ENCODE results near the gene ICE1. TPM values are rescaled to one million over a fixed set of nuclear protein-coding genes. Genes with fewer than 3 reads are reported as not detected.
"Not testable (repeated sequence)": the region's sequence is repeated elsewhere in the genome, so short reads cannot be mapped to it uniquely, and the experiment has no call there.

The ICE1 gene
- total RNA-seq, 1 donor from 2014 or later, result 17.5 TPM

DNA sequence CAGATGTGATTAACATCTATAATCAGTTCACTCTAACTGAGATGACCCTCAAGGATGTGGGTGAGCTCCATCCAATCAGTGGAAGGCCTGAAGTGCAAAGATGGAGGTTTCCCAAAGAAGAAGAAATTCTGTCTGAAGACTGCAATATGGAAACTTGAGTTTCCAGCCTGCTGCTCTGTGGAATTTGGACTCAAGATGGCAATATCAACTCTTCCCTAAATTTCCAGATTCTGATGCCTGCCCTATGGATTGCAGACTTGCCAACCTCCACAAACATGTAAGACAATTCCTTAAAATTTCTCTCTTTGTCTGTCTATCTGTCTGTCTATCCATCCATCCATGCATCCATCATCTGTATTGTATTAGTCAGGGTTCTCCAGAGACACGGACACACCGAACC is 85.9 kb downstream of the ICE1 start:
- no peaks in the 10 kb centered on the region for H3K4me1 ChIP-seq
- H3K36me3 ChIP-seq, result no peaks in the 10 kb centered on the region
- peaks cover 16% of the 10 kb centered on the region for H3K9me3 ChIP-seq (replicated peaks)
- TF ChIP-seq, protein P1, sequence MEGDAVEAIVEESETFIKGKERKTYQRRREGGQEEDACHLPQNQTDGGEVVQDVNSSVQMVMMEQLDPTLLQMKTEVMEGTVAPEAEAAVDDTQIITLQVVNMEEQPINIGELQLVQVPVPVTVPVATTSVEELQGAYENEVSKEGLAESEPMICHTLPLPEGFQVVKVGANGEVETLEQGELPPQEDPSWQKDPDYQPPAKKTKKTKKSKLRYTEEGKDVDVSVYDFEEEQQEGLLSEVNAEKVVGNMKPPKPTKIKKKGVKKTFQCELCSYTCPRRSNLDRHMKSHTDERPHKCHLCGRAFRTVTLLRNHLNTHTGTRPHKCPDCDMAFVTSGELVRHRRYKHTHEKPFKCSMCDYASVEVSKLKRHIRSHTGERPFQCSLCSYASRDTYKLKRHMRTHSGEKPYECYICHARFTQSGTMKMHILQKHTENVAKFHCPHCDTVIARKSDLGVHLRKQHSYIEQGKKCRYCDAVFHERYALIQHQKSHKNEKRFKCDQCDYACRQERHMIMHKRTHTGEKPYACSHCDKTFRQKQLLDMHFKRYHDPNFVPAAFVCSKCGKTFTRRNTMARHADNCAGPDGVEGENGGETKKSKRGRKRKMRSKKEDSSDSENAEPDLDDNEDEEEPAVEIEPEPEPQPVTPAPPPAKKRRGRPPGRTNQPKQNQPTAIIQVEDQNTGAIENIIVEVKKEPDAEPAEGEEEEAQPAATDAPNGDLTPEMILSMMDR (IDR thresholded peaks at IDR 0.05; ENCODE audit: borderline replicate concordance), result no peak
- no peak overlapping the region for H3K27ac ChIP-seq (replicated peaks)
- intact Hi-C loops (cut with micrococcal nuclease), result no loop called here
- no peak for DNase-seq
- peaks cover 9% of the 10 kb centered on the region for H3K27me3 ChIP-seq (ENCODE audit: low read depth)
- no peak overlapping the region for H3K4me3 ChIP-seq

- no peaks in the 10 kb centered on the region for H3K4me1 ChIP-seq
- no peak for DNase-seq
- no peaks in the 10 kb centered on the region for H3K36me3 ChIP-seq
- no peak overlapping the region for H3K4me3 ChIP-seq
- TF ChIP-seq, protein P1 (IDR thresholded peaks at IDR 0.05; ENCODE audit: borderline replicate concordance), result no peak
- no peak overlapping the region for H3K27ac ChIP-seq (replicated peaks)
- H3K9me3 ChIP-seq (replicated peaks), result no peaks in the 10 kb centered on the region
- intact Hi-C loops (cut with micrococcal nuclease), result no loop called here
- peaks cover 9% of the 10 kb centered on the region for H3K27me3 ChIP-seq (ENCODE audit: low read depth)
Observed at GRCh38 chr5:5511904-5512416, 89.5 kb downstream of the ICE1 start.

GRCh38 chr5:5512543-5512942 is 90.1 kb downstream of the ICE1 start:
- no peaks in the 10 kb centered on the region for H3K4me1 ChIP-seq
- DNase-seq, result no peak

DNA sequence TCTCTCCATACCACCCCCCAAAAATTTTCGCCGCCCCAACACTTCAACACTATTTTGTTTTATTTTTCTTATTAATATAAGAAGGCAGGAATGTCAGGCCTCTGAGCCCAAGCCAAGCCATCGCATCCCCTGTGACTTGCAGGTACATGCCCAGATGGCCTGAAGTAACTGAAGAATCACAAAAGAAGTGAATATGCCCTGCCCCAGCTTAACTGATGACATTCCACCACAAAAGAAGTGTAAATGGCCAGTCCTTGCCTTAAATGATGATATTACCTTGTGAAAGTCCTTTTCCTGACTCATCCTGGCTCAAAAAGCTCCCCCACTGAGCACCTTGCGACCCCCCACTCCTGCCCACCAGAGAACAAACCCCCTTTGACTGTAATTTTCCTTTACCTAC is 98.1 kb downstream of the ICE1 start:
- H3K36me3 ChIP-seq; H3K4me3 ChIP-seq; H3K27me3 ChIP-seq (ENCODE audit: low read depth); H3K27ac ChIP-seq (replicated peaks); intact Hi-C loops (cut with micrococcal nuclease); DNase-seq; H3K9me3 ChIP-seq (replicated peaks); H3K4me1 ChIP-seq: not testable (repeated sequence)

More at GRCh38 chr5:5512543-5512942, 90.1 kb downstream of the ICE1 start:
- Histone ChIP-seq H3K9me3 (replicated peaks) (no peaks in the 10 kb centered on the region), H3K36me3 (no peaks in the 10 kb centered on the region), H3K27me3 (ENCODE audit: low read depth) (peaks cover 9% of the 10 kb centered on the region), H3K27ac (replicated peaks) (no peak overlapping the region), H3K4me3 (no peak overlapping the region)
- TF ChIP-seq, protein P1 (IDR thresholded peaks at IDR 0.05; ENCODE audit: borderline replicate concordance), result no peak
- intact Hi-C loops (cut with micrococcal nuclease), result no loop called here

GRCh38 chr5:5521029-5521428 is 98.6 kb downstream of the ICE1 start:
- Histone ChIP-seq H3K27ac (replicated peaks) (no peak overlapping the region), H3K36me3 (no peaks in the 10 kb centered on the region), H3K4me1 (no peaks in the 10 kb centered on the region), H3K9me3 (replicated peaks) (no peaks in the 10 kb centered on the region), H3K27me3 (ENCODE audit: low read depth) (no peaks in the 10 kb centered on the region), H3K4me3 (no peak overlapping the region)
- intact Hi-C loops (cut with micrococcal nuclease), result no loop called here
- DNase-seq, result no peak
- TF ChIP-seq, protein P1 (IDR thresholded peaks at IDR 0.05; ENCODE audit: borderline replicate concordance), result no peak

GRCh38 chr5:5521478-5521877 is 99.0 kb downstream of the ICE1 start:
- intact Hi-C loops (cut with micrococcal nuclease), result no loop called here
- no peaks in the 10 kb centered on the region for H3K27me3 ChIP-seq (ENCODE audit: low read depth)
- H3K36me3 ChIP-seq, result no peaks in the 10 kb centered on the region
- TF ChIP-seq, protein P1 (IDR thresholded peaks at IDR 0.05; ENCODE audit: borderline replicate concordance), result no peak
- no peak overlapping the region for H3K27ac ChIP-seq (replicated peaks)
- H3K4me3 ChIP-seq, result no peak overlapping the region
- H3K9me3 ChIP-seq (replicated peaks), result no peaks in the 10 kb centered on the region
- DNase-seq, result no peak
- no peaks in the 10 kb centered on the region for H3K4me1 ChIP-seq
